Activated naive CD4-positive, alpha-beta T cell treated with anti-CD3 and anti-CD28 coated beads for 36 hours (primary cell): Measurements from ENCODE around the gene SLC41A3. TPM values are rescaled to one million over a fixed set of nuclear protein-coding genes. Genes with fewer than 3 reads are reported as not detected.
"Not testable (repeated sequence)": the region's sequence is repeated elsewhere in the genome, so short reads cannot be mapped to it uniquely, and the experiment has no call there.

Source experiments
- CTCF ChIA-PET: fragments of 350-600 bp; sonication (Branson Sonifier 250); formaldehyde crosslinking; loops from one replicate; lab custom pipeline; 2021; ENCODE audit warnings: antibody characterized with exemption; lab: Charles Lee
- DNase-seq: peaks from one replicate; pipeline ENCODE4 v3.0.0-alpha.2; 2020
- H3K27ac Mint-ChIP-seq: one replicate; pipeline ENCODE4 v1.8.0; 2021; ENCODE audit warnings: mild to moderate bottlenecking, mixed read lengths
- H3K27me3 Mint-ChIP-seq: one replicate; pipeline ENCODE4 v1.8.0; 2021; ENCODE audit warnings: low read depth, mixed read lengths
- H3K36me3 Mint-ChIP-seq: one replicate; pipeline ENCODE4 v1.8.0; 2021; ENCODE audit warnings: low read depth, mixed read lengths
- H3K4me1 Mint-ChIP-seq: one replicate; pipeline ENCODE4 v1.8.0; 2021; ENCODE audit warnings: low read depth, mixed read lengths
- H3K4me3 Mint-ChIP-seq: one replicate; pipeline ENCODE4 v1.8.0; 2021; ENCODE audit warnings: mild to moderate bottlenecking, moderate library complexity, mixed read lengths
- H3K9me3 Mint-ChIP-seq: one replicate; pipeline ENCODE4 v1.8.0; 2021; ENCODE audit warnings: mixed read lengths
- intact Hi-C: fragments of 100-400 bp; cut with micrococcal nuclease; formaldehyde crosslinking; loops from one replicate; pipeline ENCODE4 v1.15.1; 2023
- total RNA-seq, 2 experiments: library from RNA; stranded (reverse); gene quantifications; one replicate each; pipeline ENCODE4 v1.2.3, GENCODE V29; 2021

The SLC41A3 gene
- total RNA-seq, 2 experiments from 2014 or later, result 24.0 to 24.7 TPM

- CTCF ChIA-PET, result interaction anchor here (0.8 kb wide), 1 partner anchor 82 kb away, joined by 3 read pairs; no protein-coding TSS in a partner anchor
- H3K27ac Mint-ChIP-seq, result no peak overlapping the region
- intact Hi-C loops, result no loop called here
These were observed 17.6 kb upstream of the SLC41A3 start for GRCh38 chr3:126101521-126101982.

DNA sequence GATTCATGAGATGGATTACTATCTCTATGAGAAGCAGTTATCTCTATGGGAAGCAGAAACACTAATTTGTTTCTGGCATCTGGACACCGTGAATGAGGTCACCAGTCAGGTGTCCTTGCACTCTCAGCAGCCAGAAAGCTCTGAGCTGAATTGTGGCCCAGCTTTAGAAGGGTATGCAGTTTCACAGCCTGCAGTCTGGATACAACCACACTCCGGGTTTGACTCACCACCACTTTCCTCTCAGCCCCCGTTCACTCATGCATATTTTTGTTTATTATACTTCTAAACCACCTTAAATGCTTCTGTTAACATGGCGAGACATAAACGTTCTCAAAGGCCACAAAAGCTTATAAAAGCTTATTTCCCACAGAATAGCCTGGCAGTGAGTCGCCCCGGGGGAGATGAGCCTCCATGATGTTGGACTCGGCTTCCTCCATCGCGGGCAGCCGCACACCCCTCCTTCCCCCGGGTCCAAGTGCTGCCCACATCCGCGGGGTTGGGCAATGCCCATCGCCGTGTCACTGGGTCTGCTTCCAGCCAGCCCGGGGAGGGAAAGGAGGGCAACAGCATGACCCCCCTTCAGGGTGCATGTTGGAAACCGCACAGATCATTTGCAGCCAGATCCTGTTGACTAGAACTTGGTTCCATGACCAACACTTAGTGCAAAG, 16.8 kb upstream of the SLC41A3 start:
- Mint-ChIP-seq H3K9me3 (peaks cover 14% of the 10 kb centered on the region), H3K27me3 (no peaks in the 10 kb centered on the region), H3K4me3 (no peak overlapping the region), H3K27ac (no peak overlapping the region), H3K4me1 (no peaks in the 10 kb centered on the region), H3K36me3 (no peaks in the 10 kb centered on the region)
- intact Hi-C loops, result no loop called here
- CTCF ChIA-PET, result no interaction called here
- DNase-seq, result no peak

More at GRCh38 chr3:126101521-126101982, 17.6 kb upstream of the SLC41A3 start:
- no peak for DNase-seq
- Mint-ChIP-seq H3K4me1 (no peaks in the 10 kb centered on the region), H3K4me3 (no peak overlapping the region), H3K9me3 (peaks cover 8% of the 10 kb centered on the region), H3K36me3 (no peaks in the 10 kb centered on the region), H3K27me3 (no peaks in the 10 kb centered on the region)

DNA sequence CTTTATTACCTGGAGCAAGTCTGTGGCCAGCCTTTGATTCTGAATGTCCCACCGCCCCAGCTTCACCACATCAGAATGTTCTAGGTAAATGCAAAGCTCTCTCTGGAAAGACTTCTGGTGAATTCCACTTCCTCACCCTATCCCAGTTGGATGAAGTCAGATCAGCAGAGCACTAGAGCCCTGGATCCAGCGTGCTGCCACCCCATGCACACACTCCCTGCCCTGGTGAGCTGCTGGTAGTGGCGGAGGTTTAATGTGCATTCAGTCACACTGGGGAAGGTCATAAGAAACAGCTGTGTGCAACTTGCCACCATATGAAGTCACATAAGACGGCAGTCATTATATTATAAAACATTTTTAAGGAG, 16.3 kb upstream of the SLC41A3 start:
- intact Hi-C loops, result no loop called here
- Mint-ChIP-seq H3K4me3 (no peak overlapping the region), H3K36me3 (no peaks in the 10 kb centered on the region), H3K27ac (no peak overlapping the region), H3K27me3 (no peaks in the 10 kb centered on the region), H3K9me3 (peaks cover 19% of the 10 kb centered on the region), H3K4me1 (no peaks in the 10 kb centered on the region)
- CTCF ChIA-PET, result no interaction called here
- no peak for DNase-seq

DNA sequence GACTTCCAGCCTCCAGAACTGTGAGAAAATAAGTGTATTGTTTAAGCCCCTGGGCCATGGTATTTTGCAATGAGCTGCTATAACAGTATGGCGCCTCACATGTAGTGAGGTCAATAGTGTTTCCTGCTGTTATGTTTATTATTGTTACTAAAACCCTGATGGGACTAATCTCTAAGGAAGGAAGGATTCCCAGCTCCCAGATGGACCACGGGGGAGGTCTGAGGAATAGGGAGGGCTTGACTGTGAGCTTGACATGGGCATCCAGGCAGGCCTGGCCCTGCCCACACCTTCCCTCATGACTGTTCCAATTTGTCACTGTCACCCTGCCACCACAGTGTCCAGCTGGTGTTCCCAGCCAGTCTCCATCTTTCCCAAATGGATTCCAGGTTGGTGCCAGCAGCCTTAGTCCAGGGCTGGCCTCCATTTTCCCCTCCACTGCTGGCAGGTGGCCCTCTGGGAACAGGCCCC, 14.5 kb upstream of the SLC41A3 start:
- H3K9me3 Mint-ChIP-seq, result peaks cover 26% of the 10 kb centered on the region
- no peaks in the 10 kb centered on the region for H3K4me1 Mint-ChIP-seq
- intact Hi-C loops, result no loop called here
- CTCF ChIA-PET, result no interaction called here
- H3K27ac Mint-ChIP-seq, result no peak overlapping the region
- H3K36me3 Mint-ChIP-seq, result peaks cover 7% of the 10 kb centered on the region
- H3K27me3 Mint-ChIP-seq, result no peaks in the 10 kb centered on the region
- DNase-seq, result no peak
- H3K4me3 Mint-ChIP-seq, result no peak overlapping the region

DNA sequence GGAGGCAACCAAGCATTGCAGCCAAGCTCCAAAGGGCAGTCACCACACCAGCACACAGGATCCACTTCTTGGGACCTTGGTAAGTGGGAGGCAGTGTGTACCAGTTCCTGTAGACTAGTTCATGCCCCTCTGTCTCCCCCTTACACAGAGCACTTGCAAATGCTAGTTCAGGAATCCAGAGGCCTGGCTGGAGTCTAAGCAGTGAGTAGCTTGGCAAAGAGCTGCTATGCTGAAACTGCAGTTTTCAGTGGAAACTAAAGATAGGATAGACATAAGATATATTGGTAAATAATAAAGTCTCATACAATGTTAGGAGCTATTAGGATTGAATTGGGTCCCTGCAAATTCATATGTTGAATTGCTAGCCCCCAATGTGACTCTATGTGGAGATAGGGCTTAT, 13.9 kb upstream of the SLC41A3 start:
- H3K9me3 Mint-ChIP-seq, result peaks cover 26% of the 10 kb centered on the region
- H3K27ac Mint-ChIP-seq, result no peak overlapping the region
- H3K4me1 Mint-ChIP-seq, result no peaks in the 10 kb centered on the region
- H3K36me3 Mint-ChIP-seq, result peaks cover 7% of the 10 kb centered on the region
- CTCF ChIA-PET, result no interaction called here
- H3K4me3 Mint-ChIP-seq, result no peak overlapping the region
- DNase-seq, result no peak
- intact Hi-C loops, result no loop called here
- H3K27me3 Mint-ChIP-seq, result no peaks in the 10 kb centered on the region

DNA sequence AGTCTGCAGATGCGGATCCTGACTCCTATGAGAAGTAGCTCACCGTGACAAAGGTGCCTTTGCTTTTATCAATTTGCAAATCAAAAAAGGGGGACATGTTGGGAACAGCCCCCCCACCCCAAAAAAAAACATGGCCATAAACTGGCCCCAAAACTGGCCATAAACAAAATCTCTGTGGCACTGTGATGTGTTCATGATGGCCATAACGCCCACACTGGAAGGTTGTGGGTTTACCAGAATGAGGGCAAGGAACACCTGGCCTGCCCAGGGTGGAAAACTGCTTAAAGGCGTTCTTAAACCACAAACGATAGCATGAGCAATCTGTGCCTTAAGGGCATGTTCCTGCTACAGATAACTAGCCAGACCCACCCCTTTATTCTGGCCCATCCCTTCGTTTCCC, 12.3 kb upstream of the SLC41A3 start:
- H3K4me1 Mint-ChIP-seq, H3K27me3 Mint-ChIP-seq, H3K4me3 Mint-ChIP-seq, H3K27ac Mint-ChIP-seq, intact Hi-C loops, DNase-seq: not testable (repeated sequence)
- Mint-ChIP-seq H3K36me3 (peaks cover 10% of the 10 kb centered on the region), H3K9me3 (peaks cover 30% of the 10 kb centered on the region)
- CTCF ChIA-PET, result interaction anchor here (1.2 kb wide), 1 partner anchor 9 kb away, joined by 4 read pairs; no protein-coding TSS in a partner anchor

DNA sequence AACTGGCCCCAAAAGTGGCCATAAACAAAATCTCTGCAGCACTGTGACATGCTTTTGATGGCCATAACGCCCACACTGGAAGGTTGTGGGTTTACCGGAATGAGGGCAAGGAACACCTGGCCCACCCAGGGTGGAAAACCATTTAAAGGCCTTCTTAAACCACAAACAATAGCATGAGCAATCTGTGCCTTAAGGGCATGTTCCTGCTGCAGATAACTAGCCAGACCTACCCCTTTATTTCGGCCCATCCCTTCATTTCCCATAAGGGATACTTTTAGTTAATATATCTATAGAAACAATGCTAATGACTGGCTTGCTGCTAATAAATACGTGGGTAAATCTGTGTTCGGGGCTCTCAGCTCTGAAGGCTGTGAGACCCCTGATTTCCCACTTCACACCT, 8.2 kb upstream of the SLC41A3 start:
- H3K9me3 Mint-ChIP-seq, result peaks cover 29% of the 10 kb centered on the region
- H3K36me3 Mint-ChIP-seq, result peaks cover 13% of the 10 kb centered on the region
- H3K27me3 Mint-ChIP-seq, DNase-seq, intact Hi-C loops, H3K4me1 Mint-ChIP-seq, H3K27ac Mint-ChIP-seq, H3K4me3 Mint-ChIP-seq: not testable (repeated sequence)
- CTCF ChIA-PET, result interaction anchor here (0.7 kb wide), 1 partner anchor 478 kb away, joined by 3 read pairs; no protein-coding TSS in a partner anchor

DNA sequence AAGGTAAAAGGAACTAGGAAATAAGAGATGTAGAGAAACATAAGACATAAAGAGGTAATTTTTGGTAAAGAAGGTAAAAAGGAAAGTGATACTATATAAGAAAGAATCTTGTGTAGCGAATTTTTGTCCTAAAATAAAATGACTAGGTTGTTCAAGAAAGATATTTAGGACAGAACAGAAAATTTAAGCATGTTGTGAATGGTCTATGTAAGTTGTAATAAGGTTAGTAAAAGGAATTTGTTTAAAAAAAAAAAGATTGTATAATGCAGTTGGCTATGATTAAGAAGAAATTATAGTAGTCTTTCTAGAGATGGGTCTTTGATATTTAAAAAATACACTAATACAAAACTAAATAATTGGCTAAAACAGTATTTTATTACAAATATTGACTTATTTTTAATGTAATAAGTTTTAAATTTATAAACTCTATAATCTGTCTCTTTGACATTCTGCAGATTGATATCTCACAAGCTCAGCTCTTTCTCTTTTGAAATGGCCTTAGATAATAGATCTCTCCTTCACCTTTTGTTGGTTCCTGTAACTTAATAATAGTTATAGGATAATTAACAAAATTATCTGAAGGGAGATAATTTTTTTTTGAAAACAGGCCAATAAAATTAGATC, 3.7 kb upstream of the SLC41A3 start:
- intact Hi-C loops, result no loop called here
- Mint-ChIP-seq H3K4me3 (no peak overlapping the region), H3K4me1 (peaks cover 20% of the 10 kb centered on the region), H3K27ac (no peak overlapping the region), H3K27me3 (no peaks in the 10 kb centered on the region), H3K9me3 (peaks cover 6% of the 10 kb centered on the region), H3K36me3 (peaks cover 8% of the 10 kb centered on the region)
- CTCF ChIA-PET, result interaction anchor here (1.5 kb wide), 1 partner anchor 9 kb away, joined by 4 read pairs; no protein-coding TSS in a partner anchor
- DNase-seq, result no peak

DNA sequence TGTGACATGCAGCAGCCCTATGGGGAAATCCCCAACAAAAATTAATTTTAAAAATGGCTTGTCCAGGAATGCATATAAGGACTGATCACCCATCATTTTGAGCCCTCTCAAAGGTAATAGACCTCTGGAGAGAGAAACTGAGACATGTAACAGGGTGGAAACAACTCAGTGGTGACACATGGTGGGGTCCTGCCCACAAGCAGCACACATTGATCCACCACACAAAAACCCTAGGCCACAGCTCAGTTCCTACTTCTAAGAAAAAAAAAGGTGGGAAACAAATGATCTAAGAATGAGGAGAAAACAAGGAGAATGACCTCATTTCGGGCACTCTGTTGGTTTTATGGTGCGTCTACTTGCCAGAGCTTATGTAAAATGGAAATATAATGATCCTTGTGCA, 1.9 kb upstream of the SLC41A3 start:
- H3K9me3 Mint-ChIP-seq, result no peaks in the 10 kb centered on the region
- peaks cover 1% of the 10 kb centered on the region for H3K36me3 Mint-ChIP-seq
- no peak overlapping the region for H3K27ac Mint-ChIP-seq
- H3K4me1 Mint-ChIP-seq, result peaks cover 20% of the 10 kb centered on the region
- CTCF ChIA-PET, result interaction anchor here (0.7 to 1.2 kb wide), 2 partner anchors 10 to 1594 kb away, joined by 3 read pairs; no protein-coding TSS in a partner anchor
- peak overlapping the region; percentile 77 for H3K4me3 Mint-ChIP-seq
- DNase-seq, result no peak
- H3K27me3 Mint-ChIP-seq, result no peaks in the 10 kb centered on the region
- intact Hi-C loops, result loop anchor here (2.0 kb wide), 1 partner anchor 389 kb away; the partner anchor contains the start of gene ZXDC

DNA sequence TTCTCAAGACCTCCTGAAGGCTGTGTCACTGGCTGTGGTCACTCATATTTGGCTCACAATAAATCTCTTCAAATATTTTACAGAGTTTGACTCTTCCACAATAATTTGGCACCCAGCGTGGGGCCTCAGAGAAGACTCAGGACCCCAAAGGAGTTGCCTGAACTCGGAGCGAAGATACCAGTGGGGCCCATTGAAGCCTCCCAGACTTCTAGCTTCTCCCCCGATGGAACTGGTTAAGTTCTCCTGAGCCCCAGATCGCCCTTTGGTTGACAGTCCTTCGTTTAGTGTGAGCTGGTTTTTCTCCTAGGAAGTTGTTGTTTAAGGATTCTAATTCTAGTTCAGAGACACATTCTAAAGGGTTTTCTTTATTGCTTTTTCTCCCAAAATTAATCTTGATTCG, 1.4 kb upstream of the SLC41A3 start:
- peaks cover 1% of the 10 kb centered on the region for H3K36me3 Mint-ChIP-seq
- intact Hi-C loops, result loop anchor here (2.0 kb wide), 1 partner anchor 390 kb away; the partner anchor contains the start of gene ZXDC
- no peaks in the 10 kb centered on the region for H3K9me3 Mint-ChIP-seq
- no peak overlapping the region for H3K27ac Mint-ChIP-seq
- peaks cover 20% of the 10 kb centered on the region for H3K4me1 Mint-ChIP-seq
- DNase-seq, result no peak
- CTCF ChIA-PET, result no interaction called here
- H3K4me3 Mint-ChIP-seq, result peak overlapping the region; percentile 77
- no peaks in the 10 kb centered on the region for H3K27me3 Mint-ChIP-seq

DNA sequence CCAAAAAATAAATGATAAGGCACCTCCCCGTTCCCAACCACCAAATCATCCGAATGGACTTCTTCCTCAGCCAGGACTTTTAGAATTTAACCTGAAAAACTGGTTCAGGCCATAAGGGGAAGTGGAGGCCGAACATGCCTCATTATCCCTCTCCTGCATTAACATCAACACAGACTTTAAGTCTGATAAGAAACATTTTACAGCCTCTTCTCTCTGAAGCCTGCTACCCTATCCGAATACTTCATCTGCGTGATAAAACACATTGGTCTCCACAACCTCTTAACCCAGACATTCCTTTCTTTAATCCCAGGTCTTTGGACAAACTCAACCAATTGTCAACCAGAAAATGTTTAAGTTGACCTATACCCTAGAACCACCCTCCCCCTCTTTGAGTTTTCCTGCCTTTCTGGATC, 850 bp upstream of the SLC41A3 start:
- H3K27me3 Mint-ChIP-seq, result no peaks in the 10 kb centered on the region
- peak overlapping the region; percentile 77 for H3K4me3 Mint-ChIP-seq
- H3K9me3 Mint-ChIP-seq, result no peaks in the 10 kb centered on the region
- no peak for DNase-seq
- CTCF ChIA-PET, result no interaction called here
- peaks cover 1% of the 10 kb centered on the region for H3K36me3 Mint-ChIP-seq
- peak overlapping the region; percentile 3 for H3K27ac Mint-ChIP-seq
- H3K4me1 Mint-ChIP-seq, result peaks cover 20% of the 10 kb centered on the region
- intact Hi-C loops, result loop anchor here (1.0 to 5.0 kb wide), 5 partner anchors 94 to 390 kb away; partner anchors contain the start of genes KLF15 and ZXDC

- Mint-ChIP-seq H3K36me3 (peaks cover 3% of the 10 kb centered on the region), H3K27ac (peak overlapping the region; percentile 84), H3K4me1 (peaks cover 20% of the 10 kb centered on the region), H3K27me3 (no peaks in the 10 kb centered on the region), H3K4me3 (peak overlapping the region; percentile 92), H3K9me3 (no peaks in the 10 kb centered on the region)
- CTCF ChIA-PET, result no interaction called here
- intact Hi-C loops, result loop anchor here (5.0 kb wide), 2 partner anchors 111 to 274 kb away; partner anchors contain the start of gene KLF15
- peak; percentile 56 for DNase-seq
These were observed 412 bp downstream of the SLC41A3 start for GRCh38 chr3:126083511-126083912.
